GM12801 (cell line): ENCODE data around the gene DPRX.

Experiments
- TF ChIP-seq, protein P1 (sequence below): IDR thresholded peaks from one replicate; pipeline ENCODE4 v1.5.1; 2011; ENCODE audit warnings: control low read depth; ENCODE audit not compliant: insufficient read length; ENCODE audit errors: extremely low read depth

DPRX gene

GRCh38 chr19:53647350-53647749 is 15.6 kb downstream of the DPRX start:
- TF ChIP-seq, protein P1, sequence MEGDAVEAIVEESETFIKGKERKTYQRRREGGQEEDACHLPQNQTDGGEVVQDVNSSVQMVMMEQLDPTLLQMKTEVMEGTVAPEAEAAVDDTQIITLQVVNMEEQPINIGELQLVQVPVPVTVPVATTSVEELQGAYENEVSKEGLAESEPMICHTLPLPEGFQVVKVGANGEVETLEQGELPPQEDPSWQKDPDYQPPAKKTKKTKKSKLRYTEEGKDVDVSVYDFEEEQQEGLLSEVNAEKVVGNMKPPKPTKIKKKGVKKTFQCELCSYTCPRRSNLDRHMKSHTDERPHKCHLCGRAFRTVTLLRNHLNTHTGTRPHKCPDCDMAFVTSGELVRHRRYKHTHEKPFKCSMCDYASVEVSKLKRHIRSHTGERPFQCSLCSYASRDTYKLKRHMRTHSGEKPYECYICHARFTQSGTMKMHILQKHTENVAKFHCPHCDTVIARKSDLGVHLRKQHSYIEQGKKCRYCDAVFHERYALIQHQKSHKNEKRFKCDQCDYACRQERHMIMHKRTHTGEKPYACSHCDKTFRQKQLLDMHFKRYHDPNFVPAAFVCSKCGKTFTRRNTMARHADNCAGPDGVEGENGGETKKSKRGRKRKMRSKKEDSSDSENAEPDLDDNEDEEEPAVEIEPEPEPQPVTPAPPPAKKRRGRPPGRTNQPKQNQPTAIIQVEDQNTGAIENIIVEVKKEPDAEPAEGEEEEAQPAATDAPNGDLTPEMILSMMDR = no peak

GRCh38 chr19:53647792-53648191 is 16.0 kb downstream of the DPRX start:
- TF ChIP-seq, protein P1 = no peak

DNA sequence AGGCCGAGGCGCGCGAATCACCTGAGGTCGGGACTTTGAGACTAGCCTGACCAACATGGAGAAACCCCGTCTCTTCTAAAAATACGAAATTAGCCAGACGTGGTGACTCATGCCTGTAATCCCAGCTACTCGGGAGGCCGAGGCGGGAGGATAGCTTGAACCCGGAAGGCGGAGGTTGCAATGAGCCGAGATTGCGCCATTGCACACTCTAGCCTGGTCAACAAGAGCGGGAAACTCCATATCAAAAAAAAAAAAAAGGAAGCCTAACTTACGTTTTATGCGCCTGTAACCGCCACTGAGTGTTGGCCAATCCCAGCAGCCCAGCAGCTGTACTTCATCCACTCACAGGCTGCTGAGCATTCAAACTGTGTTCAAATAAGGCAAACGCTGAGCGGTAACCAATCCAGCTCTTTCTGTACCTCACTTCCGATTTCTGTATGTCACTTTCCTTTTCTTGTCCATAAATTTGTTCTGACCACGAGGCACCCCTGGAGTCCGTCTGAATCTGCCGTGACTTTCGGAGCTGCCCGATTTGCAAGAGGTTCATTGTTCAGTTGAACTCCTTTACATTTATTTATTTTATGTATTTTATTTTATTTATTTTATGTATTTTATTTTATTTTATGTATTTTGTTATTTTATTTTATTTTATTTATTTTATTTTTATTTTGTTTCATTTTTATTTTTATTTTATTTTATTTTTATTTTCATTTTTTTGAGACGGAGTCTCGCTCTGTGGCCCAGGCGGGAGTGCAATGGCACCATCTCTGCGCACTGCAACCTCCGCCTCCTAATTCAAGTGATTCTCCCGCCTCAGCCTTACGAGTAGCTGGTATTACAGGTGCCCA is 18.2 kb downstream of the DPRX start:
- TF ChIP-seq, protein P1 = no peak

GRCh38 chr19:53652476-53652875 is 20.7 kb downstream of the DPRX start:
- TF ChIP-seq, protein P1 = no peak

GRCh38 chr19:53655042-53655665 is 23.4 kb downstream of the DPRX start:
- TF ChIP-seq, protein P1 = no peak

DNA sequence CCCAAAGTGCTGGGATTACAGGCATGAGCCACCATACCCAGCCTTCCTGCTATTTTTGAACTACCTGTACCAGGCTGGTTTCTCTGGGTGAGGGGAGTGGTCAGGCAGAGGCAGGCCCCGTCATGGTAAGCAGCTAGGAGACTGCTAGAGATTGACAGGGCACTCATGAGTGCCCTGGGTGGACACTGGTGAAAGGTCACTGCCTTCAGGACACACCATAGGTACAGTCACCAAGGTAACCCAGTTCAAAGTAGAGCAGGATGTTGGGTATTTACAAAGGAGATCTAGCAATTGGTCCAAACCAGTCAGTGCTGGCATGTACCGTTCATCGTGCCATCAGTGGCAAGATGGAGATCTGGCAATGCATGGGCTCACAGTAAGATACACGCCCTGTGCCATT is 25.5 kb downstream of the DPRX start:
- TF ChIP-seq, protein P1 = no peak

- TF ChIP-seq, protein P1 = no peak
Observed at GRCh38 chr19:53657778-53658177, 26.0 kb downstream of the DPRX start.
